Small intestine (tissue), 7 donors: ENCODE data around the gene ZNF516. TPM values are rescaled to one million over a fixed set of nuclear protein-coding genes. Genes with fewer than 3 reads are reported as not detected.

Experiments
- DNase-seq, 2 donors: peaks; one replicate each; pipeline versions ENCODE4 v3.0.0 to v3.0.0-alpha.2; 2013
- FAIRE-seq: peaks from 2 replicates; lab custom pipeline; 2012; peaks lifted over from hg19 to GRCh38; lab: Jason Lieb, UNC
- H3K27ac ChIP-seq, 3 donors: one replicate each; pipeline ENCODE4 v1.5.1; 2013; ENCODE audit warnings: low read length in 2 of 3, mild to moderate bottlenecking in 2 of 3, control low read depth in 1 of 3, inconsistent platforms in 1 of 3, low read depth in 1 of 3, moderate library complexity in 1 of 3
- H3K27me3 ChIP-seq, 3 donors: one replicate each; pipeline ENCODE4 v1.6.1; 2013; ENCODE audit warnings: low read length in 3 of 3, inconsistent platforms in 1 of 3; ENCODE audit not compliant: control insufficient read depth in 3 of 3, insufficient read depth in 3 of 3
- H3K36me3 ChIP-seq, 3 donors: one replicate each; pipeline ENCODE4 v1.6.1; 2013; ENCODE audit warnings: low read length in 3 of 3, inconsistent platforms in 1 of 3, low read depth in 1 of 3, mild to moderate bottlenecking in 1 of 3, moderate library complexity in 1 of 3; ENCODE audit not compliant: control insufficient read depth in 3 of 3, insufficient read depth in 2 of 3
- H3K4me1 ChIP-seq, 3 donors: one replicate each; pipeline ENCODE4 v1.6.1; 2013; ENCODE audit warnings: low read length in 2 of 3, inconsistent platforms in 1 of 3, low read depth in 1 of 3, mild to moderate bottlenecking in 1 of 3, moderate library complexity in 1 of 3; ENCODE audit not compliant: control insufficient read depth in 3 of 3, insufficient read depth in 2 of 3
- H3K4me3 ChIP-seq, 3 donors: one replicate each; pipeline ENCODE4 v1.5.1; 2013; ENCODE audit warnings: low read length in 3 of 3, control low read depth in 1 of 3, inconsistent platforms in 1 of 3, low read depth in 1 of 3, mild to moderate bottlenecking in 1 of 3, moderate library complexity in 1 of 3
- H3K9me3 ChIP-seq, 2 donors: one replicate each; pipeline ENCODE4 v1.6.1; 2013; ENCODE audit warnings: low read depth in 1 of 2, low read length in 1 of 2; ENCODE audit not compliant: control insufficient read depth in 2 of 2, insufficient read depth in 1 of 2
- WGBS, 3 donors: extraction: QIAGEN DNeasy Blood & Tissue Kit; methylation state at CpG; one replicate each; pipeline ENCODE4 v1.1.7; 2013; 5-methylcytosine and 5-hydroxymethylcytosine counted together
- polyA plus RNA-seq, 4 donors: library from polyadenylated mRNA; stranded (reverse) in 3 of 4; unstranded in 1 of 4; fragments of 200-250 nt in 3 of 4; fragments of 120-200 nt in 1 of 4; gene quantifications; one replicate each; pipeline versions ENCODE4 v1.2.1 to v1.2.3, GENCODE V29; 2013
- donor health status: healthy with polysubstance abuse.
- donor health status: control.
- donor health status: control.
- donor health status: Bipolar disorder and iron deficiency.
- donor health status: healthy.

ZNF516 gene
- polyA plus RNA-seq, 4 donors = 4.6 to 15.9 (median 6.5) TPM

DNA sequence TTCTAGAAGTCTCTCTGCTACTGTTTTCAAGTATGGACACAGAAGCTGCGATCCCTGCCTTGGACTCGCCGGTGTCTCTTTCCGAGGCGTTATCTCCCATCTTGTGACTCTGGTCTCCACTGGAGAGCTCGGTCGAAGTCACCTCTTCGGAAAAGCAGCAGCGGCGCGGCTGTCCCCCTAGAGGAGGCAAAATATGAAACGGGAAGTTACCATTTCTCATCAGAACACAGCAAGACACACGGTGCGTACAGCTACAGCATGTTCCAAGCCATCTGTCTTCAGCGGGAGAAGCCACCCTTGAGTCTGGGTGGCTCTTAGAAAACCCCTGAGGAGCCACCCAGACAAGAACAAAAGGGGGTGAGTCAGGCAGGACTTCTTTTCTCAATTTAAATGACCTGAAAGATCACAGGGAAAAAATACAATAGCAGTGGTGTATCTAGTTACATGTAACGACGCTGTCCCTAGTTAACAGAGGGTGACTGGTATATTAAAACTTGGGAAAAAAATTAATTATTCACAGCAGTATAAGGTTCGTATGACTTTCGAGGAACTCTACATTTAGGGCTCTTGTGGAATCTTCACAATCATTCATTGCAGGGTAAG is 114.8 kb downstream of the ZNF516 start:
- no peaks in the 10 kb centered on the region for H3K27me3 ChIP-seq

DNA sequence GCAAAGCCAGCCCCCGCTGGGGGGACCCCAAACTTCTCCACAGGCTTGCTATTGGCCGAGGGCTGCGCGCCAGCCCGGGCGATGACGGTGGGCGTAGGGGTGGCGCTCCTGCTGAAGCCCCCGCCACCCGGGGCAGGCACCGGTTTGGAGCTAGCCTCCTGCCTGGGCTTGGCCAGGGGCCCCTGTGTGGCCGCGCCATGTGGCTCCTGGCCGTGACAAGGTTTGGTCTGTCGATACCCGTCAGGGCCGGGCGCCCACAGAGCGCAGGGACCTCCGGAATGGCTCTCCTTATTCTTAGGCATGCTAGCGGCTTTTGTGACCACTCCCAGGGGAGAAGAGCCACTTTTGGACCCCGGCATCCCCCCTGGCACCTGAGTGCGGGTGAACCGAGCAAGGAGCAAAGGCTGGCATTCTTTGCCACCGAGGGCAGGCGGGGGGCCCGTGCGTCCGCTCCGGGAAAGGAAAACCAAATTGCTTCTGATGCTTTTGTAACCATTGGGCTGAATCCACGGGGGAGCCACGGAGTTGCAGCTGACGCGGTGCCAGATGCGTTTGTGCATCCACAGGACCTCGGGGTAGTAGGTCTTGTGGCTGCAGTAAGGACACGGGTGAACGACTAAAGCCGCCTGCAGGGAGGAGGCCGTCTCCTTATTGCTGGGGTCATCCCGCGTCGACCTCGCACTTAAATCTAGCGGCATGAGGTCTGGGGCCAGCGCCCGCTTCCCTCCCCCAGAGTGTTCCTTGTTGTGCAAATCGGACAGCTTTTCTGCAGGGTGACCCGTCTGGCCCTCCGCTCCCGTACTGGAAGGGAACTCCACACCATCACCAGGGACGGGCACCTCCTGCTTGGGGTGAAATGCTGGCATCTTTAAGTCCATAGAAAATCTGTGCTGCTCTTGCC is 115.6 kb downstream of the ZNF516 start:
- H3K27ac ChIP-seq = no peak overlapping the region
- DNase-seq = no peak
- peaks cover 0 to 45% (median 0%) of the 10 kb centered on the region in 3 donors for H3K36me3 ChIP-seq
- H3K4me1 ChIP-seq = no peaks in the 10 kb centered on the region
- H3K9me3 ChIP-seq = no peaks in the 10 kb centered on the region
- 96 to 97% (median 96%) methylated on average over 51 to 53 of the region's 53 CpGs for WGBS, 3 donors
- no peak overlapping the region for H3K4me3 ChIP-seq
- no peaks in the 10 kb centered on the region for H3K27me3 ChIP-seq
- no peak for FAIRE-seq

More for the DNA sequence above, 114.8 kb downstream of the ZNF516 start:
- H3K4me3 ChIP-seq = no peak overlapping the region
- no peaks in the 10 kb centered on the region for H3K4me1 ChIP-seq
- no peak overlapping the region for H3K27ac ChIP-seq
- H3K9me3 ChIP-seq = no peaks in the 10 kb centered on the region
- FAIRE-seq (no peak), DNase-seq (no peak)
- WGBS, 3 donors = 91 to 94% (median 92%) methylated on average over 19 of the region's 19 CpGs
- H3K36me3 ChIP-seq = peaks cover 0 to 52% (median 0%) of the 10 kb centered on the region in 3 donors

DNA sequence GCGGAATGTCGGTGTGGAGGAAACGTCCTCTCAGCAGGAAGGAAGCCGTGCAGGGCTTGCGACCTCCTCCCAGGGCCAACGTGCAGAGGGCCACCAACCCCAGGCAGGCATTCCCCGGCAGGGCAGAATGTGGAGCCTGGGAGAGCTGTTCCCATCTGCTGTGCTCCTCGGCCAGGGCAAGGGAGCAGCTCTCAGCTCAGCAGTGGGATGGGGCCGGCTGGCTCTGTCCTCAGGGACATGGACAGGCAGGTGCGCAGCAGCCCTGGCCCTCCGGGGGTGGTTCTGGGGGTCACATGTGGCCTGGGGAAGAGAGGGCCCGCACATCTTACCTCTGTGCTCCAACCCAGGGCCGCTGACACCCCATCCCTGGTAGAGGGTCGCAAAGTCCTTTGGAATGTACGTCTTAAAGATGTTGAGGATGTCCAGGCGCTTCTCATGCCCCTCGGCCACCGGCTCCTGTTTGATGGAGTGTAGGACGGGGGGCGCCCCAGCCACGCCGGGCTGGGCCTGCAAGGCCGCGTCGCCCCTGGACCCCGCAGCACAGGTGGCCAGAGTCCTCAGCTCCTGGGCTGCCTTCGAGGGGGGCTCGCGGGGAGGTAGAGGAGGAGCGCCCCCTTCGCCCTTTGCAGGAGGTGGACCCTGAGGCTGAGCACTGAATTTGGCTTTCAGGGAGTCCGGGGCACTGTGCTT is 116.4 kb downstream of the ZNF516 start:
- Histone ChIP-seq H3K36me3 (peaks cover 0 to 44% (median 0%) of the 10 kb centered on the region in 3 donors), H3K9me3 (no peaks in the 10 kb centered on the region), H3K4me1 (no peaks in the 10 kb centered on the region), H3K4me3 (no peak overlapping the region), H3K27ac (no peak overlapping the region), H3K27me3 (no peaks in the 10 kb centered on the region)
- no peak for DNase-seq
- WGBS, 3 donors = 92 to 96% (median 93%) methylated on average over 29 to 32 of the region's 32 CpGs
- FAIRE-seq = no peak

DNA sequence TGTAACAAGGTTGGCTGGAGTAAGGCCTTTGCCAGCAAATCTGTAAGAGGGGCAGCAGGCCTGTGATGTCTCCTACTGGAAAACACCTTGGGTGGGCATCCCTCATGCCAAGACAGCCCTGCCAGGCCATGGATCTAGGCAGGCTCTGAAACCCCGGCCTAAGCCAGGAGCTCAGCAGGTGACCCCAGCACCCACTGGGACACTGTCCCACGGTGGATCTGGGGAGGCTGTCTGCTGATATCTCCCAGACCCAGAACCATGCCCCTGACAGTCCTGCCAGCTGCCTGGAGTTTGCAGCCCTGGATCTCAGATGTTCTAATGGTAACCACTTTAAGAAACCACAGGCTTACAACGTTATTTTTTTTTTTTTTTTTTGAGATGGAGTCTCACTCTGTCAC is 117.7 kb downstream of the ZNF516 start:
- DNase-seq (no peak), FAIRE-seq (no peak)
- Histone ChIP-seq H3K9me3 (no peaks in the 10 kb centered on the region), H3K27ac (no peak overlapping the region), H3K4me1 (no peaks in the 10 kb centered on the region), H3K4me3 (no peak overlapping the region), H3K36me3 (peaks cover 0 to 44% (median 0%) of the 10 kb centered on the region in 3 donors), H3K27me3 (no peaks in the 10 kb centered on the region)
- WGBS, 3 donors = 75 to 85% (median 79%) methylated on average over 3 of the region's 3 CpGs

DNA sequence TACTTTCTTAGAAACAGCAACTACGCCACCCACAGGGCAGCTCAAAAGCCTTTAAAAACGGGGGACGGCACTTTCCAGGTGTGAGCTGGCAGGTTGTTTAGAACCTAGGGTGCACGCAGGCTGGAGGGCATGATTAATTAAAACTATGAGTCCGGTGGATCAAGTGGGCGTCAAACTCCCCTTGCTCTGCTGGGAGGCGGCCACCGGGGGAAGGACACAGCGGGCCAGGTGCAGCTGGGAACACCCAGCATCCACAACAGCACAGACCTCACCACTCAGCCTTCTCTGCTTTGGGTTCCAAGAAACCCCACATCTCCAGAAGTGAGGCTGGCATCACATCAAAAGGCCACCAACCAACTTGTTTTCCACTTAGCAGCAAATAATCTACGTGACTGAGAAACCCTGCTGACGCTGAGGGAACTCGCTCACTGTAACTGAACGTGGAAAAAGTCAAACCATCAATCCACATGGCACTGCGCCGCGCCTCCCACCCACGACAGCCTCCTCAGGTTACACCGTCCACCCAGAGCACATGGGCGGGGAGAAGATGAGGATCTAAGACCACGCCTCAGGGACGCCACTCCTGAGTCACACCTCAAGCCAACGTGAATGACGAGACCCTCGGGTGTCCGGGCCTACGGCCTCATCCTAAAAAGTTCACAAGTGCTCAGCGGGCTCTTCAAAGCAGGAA is 118.2 kb downstream of the ZNF516 start:
- FAIRE-seq (no peak), DNase-seq (no peak)
- peaks cover 0 to 48% (median 0%) of the 10 kb centered on the region in 3 donors for H3K36me3 ChIP-seq
- no peaks in the 10 kb centered on the region for H3K9me3 ChIP-seq
- no peaks in the 10 kb centered on the region for H3K27me3 ChIP-seq
- no peak overlapping the region for H3K27ac ChIP-seq
- H3K4me1 ChIP-seq = no peaks in the 10 kb centered on the region
- WGBS, 3 donors = 81 to 86% (median 85%) methylated on average over 27 of the region's 27 CpGs
- H3K4me3 ChIP-seq = no peak overlapping the region

DNA sequence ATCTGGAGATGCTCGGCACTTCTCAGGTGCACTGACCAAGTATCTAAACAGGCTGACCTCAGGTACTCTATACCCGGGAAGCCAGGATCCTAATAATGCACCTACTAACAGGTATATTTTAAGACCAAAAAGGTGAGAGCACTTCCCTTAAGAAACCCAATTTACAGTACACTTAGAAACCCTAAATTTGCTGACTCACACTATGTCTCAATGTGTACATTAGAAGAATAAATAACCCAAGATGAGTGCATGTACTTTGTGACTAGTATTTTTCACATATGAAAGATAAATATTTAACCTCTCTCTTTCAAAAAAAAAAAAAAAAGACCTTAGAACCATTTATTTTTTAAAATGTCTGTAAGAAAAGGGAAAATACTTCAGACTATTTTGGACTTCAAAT is 118.8 kb downstream of the ZNF516 start:
- DNase-seq (peak in 1 of 2 donors; percentile 16), FAIRE-seq (no peak)
- H3K4me1 ChIP-seq = no peaks in the 10 kb centered on the region
- no peak overlapping the region for H3K4me3 ChIP-seq
- H3K27me3 ChIP-seq = no peaks in the 10 kb centered on the region
- no peaks in the 10 kb centered on the region for H3K9me3 ChIP-seq
- H3K27ac ChIP-seq = no peak overlapping the region
- peaks cover 0 to 54% (median 0%) of the 10 kb centered on the region in 3 donors for H3K36me3 ChIP-seq
- 82 to 92% (median 92%) methylated on average over 2 of the region's 2 CpGs for WGBS, 3 donors

DNA sequence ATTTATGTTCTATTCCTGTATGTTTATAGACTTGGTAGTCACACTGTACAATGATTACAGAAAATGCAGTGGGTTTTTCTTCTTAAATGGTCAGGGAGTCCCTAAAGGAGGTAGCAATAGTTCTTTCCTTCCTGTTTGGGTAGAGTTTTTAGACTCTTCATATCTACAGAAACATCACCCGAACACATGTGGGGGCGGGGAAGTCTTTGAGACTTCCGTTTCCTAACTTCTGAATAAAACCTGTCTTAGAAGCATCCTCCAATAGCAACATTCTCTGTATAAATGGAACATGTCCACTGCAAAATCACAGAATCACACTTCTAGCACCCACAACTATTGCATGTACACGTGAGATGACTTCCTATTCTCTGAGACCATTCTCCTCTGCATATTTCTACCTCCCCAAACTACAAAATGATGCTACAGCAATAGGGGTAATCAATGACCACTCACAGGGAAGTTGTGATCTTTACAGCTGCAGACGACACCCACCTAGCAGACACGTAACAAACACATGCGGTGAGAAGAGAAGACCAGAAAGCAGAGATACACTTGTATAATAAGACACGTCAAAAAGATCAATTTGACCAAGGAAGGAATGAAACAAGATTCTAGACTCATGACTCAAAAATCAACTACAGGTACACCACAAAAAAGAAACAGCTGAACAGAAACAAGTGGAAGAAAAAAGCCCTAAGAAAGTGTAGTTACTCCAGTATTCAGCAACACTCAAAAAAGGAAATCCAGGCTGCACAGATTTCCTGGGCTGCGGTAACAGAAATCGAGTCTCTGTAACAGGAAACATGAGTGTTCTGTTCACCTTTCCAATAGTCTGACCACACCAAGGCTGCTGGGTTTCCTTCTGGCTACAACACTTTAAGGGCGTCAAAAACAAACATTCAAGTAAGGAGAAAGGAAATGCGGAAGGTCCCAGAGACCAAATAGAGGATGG is 120.4 kb downstream of the ZNF516 start:
- FAIRE-seq = no peak
- 72 to 85% (median 73%) methylated on average over 12 of the region's 12 CpGs for WGBS, 3 donors
- Histone ChIP-seq H3K4me1 (no peaks in the 10 kb centered on the region), H3K36me3 (peaks cover 0 to 64% (median 3%) of the 10 kb centered on the region in 3 donors), H3K27ac (no peak overlapping the region), H3K27me3 (no peaks in the 10 kb centered on the region), H3K4me3 (no peak overlapping the region), H3K9me3 (no peaks in the 10 kb centered on the region)
- DNase-seq = no peak
